GM12865 (cell line): ENCODE measurements around the gene TMEM231.
"Not testable (repeated sequence)": the region's sequence is repeated elsewhere in the genome, so short reads cannot be mapped to it uniquely, and the experiment has no call there.

Experiments
- DNase-seq: peaks from one replicate; pipeline ENCODE4 v3.0.0; 2010; ENCODE audit warnings: low read depth
- H3K4me3 ChIP-seq: 2 replicates; pipeline ENCODE4 v1.5.1; 2011; ENCODE audit warnings: mild to moderate bottlenecking, low read depth, low read length, control low read depth
- TF ChIP-seq, protein P1 (sequence below): IDR thresholded peaks from 2 replicates; pipeline ENCODE4 v1.5.1; 2011; ENCODE audit warnings: low read length, control low read depth, low read depth, inconsistent platforms; ENCODE audit not compliant: insufficient read depth; ENCODE audit errors: missing control alignments

TMEM231 gene

DNA sequence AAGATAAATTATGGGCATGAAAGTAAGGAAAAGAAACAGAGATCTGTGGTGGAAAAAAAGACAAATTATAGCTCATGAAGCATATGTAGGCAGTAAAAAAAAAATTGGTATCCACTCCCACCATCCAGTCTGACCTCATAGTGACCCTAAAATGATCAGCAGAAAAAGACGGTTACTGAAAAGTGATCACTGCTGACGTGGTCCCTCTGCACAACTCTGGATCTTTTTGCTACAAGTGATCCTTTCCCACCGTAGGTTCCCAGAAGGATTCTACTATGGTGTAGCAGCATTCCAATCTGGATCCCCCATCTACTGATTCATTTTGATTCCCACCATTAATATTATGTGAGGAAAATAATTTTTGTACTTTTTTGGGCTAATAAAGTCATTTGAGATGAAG is 49.9 kb downstream of the TMEM231 start:
- TF ChIP-seq, protein P1, sequence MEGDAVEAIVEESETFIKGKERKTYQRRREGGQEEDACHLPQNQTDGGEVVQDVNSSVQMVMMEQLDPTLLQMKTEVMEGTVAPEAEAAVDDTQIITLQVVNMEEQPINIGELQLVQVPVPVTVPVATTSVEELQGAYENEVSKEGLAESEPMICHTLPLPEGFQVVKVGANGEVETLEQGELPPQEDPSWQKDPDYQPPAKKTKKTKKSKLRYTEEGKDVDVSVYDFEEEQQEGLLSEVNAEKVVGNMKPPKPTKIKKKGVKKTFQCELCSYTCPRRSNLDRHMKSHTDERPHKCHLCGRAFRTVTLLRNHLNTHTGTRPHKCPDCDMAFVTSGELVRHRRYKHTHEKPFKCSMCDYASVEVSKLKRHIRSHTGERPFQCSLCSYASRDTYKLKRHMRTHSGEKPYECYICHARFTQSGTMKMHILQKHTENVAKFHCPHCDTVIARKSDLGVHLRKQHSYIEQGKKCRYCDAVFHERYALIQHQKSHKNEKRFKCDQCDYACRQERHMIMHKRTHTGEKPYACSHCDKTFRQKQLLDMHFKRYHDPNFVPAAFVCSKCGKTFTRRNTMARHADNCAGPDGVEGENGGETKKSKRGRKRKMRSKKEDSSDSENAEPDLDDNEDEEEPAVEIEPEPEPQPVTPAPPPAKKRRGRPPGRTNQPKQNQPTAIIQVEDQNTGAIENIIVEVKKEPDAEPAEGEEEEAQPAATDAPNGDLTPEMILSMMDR = no peak
- no peak for DNase-seq
- no peak overlapping the region for H3K4me3 ChIP-seq

DNA sequence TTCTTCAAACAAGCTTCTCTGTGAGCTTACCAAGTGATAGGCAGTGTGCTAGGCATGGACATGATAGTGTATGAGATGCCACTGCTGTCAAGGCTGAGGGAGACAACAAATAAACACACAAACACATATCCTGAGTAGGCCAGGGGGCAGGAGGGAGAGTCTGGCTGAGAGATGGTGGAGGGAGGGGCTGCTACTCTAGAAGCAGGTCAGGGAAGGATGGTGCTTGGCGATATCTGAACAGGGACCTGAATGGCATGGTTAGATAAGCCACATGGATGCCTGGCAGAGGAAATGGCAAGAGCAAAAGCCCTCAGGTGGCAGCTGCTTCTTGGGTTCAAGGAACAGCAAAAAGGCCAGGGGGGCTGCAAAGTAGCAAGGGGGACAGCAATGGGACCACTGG is 52.3 kb downstream of the TMEM231 start:
- TF ChIP-seq, protein P1 = no peak

DNA sequence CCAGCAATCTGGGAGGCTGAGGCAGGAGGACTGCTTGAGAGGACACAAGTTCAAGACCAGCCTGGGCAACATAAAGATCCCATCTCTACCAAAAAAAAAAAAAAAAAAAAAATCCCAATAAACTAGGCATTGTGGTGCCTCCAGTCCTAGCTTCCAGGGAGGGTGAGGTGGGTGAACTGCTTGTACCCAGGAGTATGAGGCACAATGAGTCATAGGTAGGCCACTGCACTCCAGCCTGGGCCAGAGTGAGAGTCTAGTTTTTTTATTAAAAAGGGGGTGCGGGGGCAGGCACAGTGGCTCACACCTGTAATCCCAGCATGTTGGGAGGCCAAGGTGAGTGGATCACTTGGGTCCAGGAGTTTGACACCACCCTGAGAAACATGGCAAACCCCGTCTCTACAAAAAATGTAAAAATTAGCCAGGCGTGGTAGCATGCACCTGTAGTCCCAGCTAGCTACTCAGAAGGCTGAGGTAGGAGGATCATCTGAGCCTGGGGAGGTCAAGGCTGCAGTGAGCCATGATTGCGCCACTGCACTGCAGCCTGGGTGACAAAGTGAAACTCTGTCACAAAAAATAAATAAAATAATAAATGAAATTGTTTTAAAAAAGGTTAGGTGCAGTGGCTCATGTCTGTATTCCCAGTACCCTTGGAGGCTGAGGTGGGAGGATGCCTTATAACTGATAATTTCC is 53.0 kb downstream of the TMEM231 start:
- TF ChIP-seq, protein P1 = no peak
- no peak for DNase-seq
- H3K4me3 ChIP-seq = no peak overlapping the region

More for the DNA sequence above, 52.3 kb downstream of the TMEM231 start:
- no peak for DNase-seq
- H3K4me3 ChIP-seq = no peak overlapping the region

DNA sequence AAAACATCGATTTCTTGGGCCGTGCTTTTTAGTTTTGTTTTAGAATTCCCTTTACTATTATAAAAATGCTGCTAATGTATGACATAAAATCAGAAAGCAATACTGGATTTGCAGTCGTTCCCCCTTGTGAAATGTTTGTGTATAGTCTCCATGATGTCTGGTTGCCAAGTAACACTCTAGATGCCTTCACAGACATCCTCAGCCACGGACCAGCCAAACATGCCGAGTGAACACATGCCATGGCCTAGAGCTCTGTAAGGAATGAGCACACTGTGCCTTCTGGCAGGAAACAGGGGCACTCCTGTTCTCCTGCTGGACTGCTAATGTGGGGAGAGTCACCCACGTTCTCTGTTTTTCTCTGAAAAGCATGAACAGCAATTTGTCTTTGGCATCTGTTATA is 54.2 kb downstream of the TMEM231 start:
- DNase-seq, H3K4me3 ChIP-seq: not testable (repeated sequence)

- H3K4me3 ChIP-seq = no peak overlapping the region
- no peak for DNase-seq
- TF ChIP-seq, protein P1 = no peak
These were observed 54.7 kb downstream of the TMEM231 start for GRCh38 chr16:75501359-75501758.

DNA sequence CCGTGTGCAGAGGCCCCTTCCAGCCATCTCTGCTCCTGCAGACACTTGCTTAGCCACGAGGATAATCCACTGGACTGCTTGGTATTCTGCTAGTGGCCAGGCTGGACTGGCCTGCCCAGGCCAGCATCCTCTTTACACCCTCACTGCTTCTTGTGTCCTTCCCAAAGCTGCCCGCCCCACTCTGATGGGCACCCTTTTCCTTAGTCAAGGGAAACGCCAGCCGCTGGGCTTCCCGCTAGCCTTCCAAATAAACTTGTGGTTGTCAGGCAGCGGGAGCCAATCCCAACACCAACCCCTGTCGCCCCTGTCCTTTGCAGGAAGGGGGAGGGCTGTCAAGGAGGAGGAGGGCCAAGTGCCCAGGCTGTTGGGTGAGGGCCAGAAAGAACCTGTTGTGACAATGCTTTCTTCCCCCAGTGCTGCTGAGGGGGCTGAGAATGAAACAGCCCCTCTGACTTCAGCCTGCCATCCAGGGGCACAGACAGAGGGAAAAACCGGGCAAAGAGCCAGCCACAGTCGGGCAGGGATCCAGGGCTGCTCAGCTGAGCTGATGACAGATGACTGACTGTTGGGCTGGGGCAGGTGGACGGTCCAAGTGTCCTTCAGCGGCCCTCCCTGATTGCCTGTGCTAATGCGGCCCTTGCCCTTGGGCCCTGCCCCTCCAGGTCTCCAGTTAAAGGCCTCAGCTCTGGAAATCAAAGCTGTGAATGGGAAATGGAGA is 57.3 kb downstream of the TMEM231 start:
- H3K4me3 ChIP-seq, DNase-seq: not testable (repeated sequence)

DNA sequence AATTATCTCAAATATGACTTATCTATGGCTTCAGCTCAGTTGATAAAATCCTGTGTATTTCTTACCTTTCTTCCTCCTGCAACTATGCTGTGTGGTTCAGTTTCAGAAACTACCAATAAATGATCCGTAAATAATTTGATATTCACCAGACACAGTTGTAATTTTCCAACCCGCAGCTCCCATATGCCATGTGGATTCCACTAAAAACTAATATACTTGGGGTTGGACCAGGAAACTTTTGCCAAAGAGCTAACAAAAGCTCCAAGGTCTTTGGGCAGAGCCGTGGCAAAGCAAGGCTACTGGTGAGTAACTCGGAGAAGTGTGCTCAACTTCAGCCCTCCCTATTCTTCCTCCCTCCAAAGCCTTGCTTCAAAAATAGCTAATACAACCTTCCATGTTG is 58.5 kb downstream of the TMEM231 start:
- H3K4me3 ChIP-seq = no peak overlapping the region
- TF ChIP-seq, protein P1 = no peak
- no peak for DNase-seq

DNA sequence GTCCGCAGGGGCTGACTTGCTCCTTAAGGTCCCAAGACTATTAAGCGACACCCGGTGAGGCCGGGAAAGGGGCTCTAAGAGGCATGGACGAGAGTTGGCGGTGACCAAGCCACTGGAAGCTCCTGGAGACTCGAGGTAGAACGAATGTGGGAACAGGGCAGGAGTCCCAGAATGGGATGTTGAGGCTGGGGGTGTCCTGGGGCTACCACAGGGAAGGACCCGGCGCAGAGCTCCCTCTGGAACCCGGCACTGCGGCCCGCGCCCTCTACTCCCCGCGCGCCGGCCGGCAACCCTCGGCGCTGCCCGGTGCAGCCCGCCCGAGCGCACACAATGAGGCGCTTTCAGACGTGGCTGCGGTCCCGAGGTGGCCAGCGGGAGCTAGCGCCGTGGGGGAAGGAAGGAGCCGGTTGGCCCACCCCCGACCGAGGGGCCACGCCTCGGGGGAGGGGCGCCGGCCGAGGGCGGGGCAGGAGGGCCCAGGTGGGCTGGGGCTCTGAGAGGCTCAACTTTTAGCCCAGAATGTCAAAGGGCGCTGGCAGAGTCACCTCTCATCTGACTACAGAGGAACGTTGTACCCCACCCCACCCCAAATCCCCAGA is 60.9 kb downstream of the TMEM231 start, which contains the start of gene CHST6:
CHST6 (minus strand) TSS at position 366 of the 599 bp plus-strand sequence. CDS start 15,613 bp downstream, outside the sequence.
- TF ChIP-seq, protein P1 = no peak
- peak; percentile 49 for DNase-seq
- H3K4me3 ChIP-seq = peak within 1 kb of the TSS; percentile 48
